GM23338 (cell line): ENCODE data around the gene COP1. TPM values are rescaled to one million over a fixed set of nuclear protein-coding genes. Genes with fewer than 3 reads are reported as not detected.

Experiments
- ATAC-seq: fragments of 200-7000 bp; cut with Tn5 transposase; 3 replicates; pipeline ENCODE4 v1.9.1; 2020
- DNase-seq: peaks from one replicate; pipeline ENCODE4 v3.0.0-alpha.2; 2015; ENCODE audit warnings: low spot score
- H2AFZ ChIP-seq: fragments of 200-600 bp; sonication (generic); 2 replicates; pipeline ENCODE4 v1.8.0; 2016; ENCODE audit warnings: antibody characterized with exemption, mild to moderate bottlenecking, moderate library complexity
- H3F3A ChIP-seq: fragments of 200-600 bp; sonication (generic); replicated peaks from 2 replicates; pipeline ENCODE4 v1.8.0; 2017; ENCODE audit warnings: antibody characterized with exemption, mixed run types, low read depth
- H3K27ac ChIP-seq: fragments of 200-600 bp; sonication (generic); 2 replicates; pipeline ENCODE4 v1.6.1; 2016; ENCODE audit warnings: low read depth
- H3K27me3 ChIP-seq: fragments of 200-600 bp; sonication (generic); 2 replicates; pipeline ENCODE4 v1.8.0; 2016; ENCODE audit warnings: mild to moderate bottlenecking, mixed run types, moderate library complexity; ENCODE audit not compliant: insufficient read depth
- H3K36me3 ChIP-seq: fragments of 200-600 bp; sonication (generic); 2 replicates; pipeline ENCODE4 v1.8.0; 2016; ENCODE audit warnings: mild to moderate bottlenecking; ENCODE audit not compliant: insufficient read depth
- H3K4me1 ChIP-seq: fragments of 200-600 bp; sonication (generic); 2 replicates; pipeline ENCODE4 v1.8.0; 2016; ENCODE audit warnings: mild to moderate bottlenecking, moderate library complexity; ENCODE audit not compliant: insufficient read depth
- H3K4me2 ChIP-seq: fragments of 200-600 bp; sonication (generic); 2 replicates; pipeline ENCODE4 v1.7.1; 2017; ENCODE audit warnings: mixed run types
- H3K4me3 ChIP-seq: fragments of 200-600 bp; sonication (generic); 2 replicates; pipeline ENCODE4 v1.6.1; 2016; ENCODE audit warnings: mixed run types
- H3K79me2 ChIP-seq: fragments of 200-600 bp; sonication (generic); replicated peaks from 2 replicates; pipeline ENCODE4 v1.8.0; 2017; ENCODE audit warnings: mild to moderate bottlenecking; ENCODE audit not compliant: insufficient read depth
- H3K9me2 ChIP-seq: fragments of 200-600 bp; sonication (generic); 2 replicates; pipeline ENCODE4 v1.8.0; 2017; ENCODE audit not compliant: insufficient read depth
- H4K20me1 ChIP-seq: fragments of 200-600 bp; sonication (generic); replicated peaks from 2 replicates; pipeline ENCODE4 v1.8.0; 2017; ENCODE audit warnings: mild to moderate bottlenecking; ENCODE audit not compliant: insufficient read depth
- H3K27ac Mint-ChIP-seq: 2 replicates; pipeline ENCODE4 v1.8.0; 2020; ENCODE audit warnings: inconsistent platforms, mild to moderate bottlenecking, moderate library complexity, mixed read lengths
- H3K27me3 Mint-ChIP-seq: 3 replicates; pipeline ENCODE4 v1.8.0; 2022; ENCODE audit warnings: low read depth, mild to moderate bottlenecking, moderate library complexity, mixed read lengths, inconsistent platforms; ENCODE audit not compliant: insufficient read depth, poor library complexity
- H3K36me3 Mint-ChIP-seq: 3 replicates; pipeline ENCODE4 v1.8.0; 2021; ENCODE audit warnings: low read depth, mild to moderate bottlenecking, inconsistent platforms, moderate library complexity, mixed read lengths
- H3K4me1 Mint-ChIP-seq: 3 replicates; pipeline ENCODE4 v1.8.0; 2020; ENCODE audit warnings: mild to moderate bottlenecking, inconsistent platforms, mixed read lengths
- H3K4me3 Mint-ChIP-seq: 3 replicates; pipeline ENCODE4 v1.8.0; 2021; ENCODE audit warnings: moderate library complexity, mild to moderate bottlenecking, inconsistent platforms, mixed read lengths
- H3K9me3 Mint-ChIP-seq: 3 replicates; pipeline ENCODE4 v1.8.0; 2020; ENCODE audit warnings: moderate library complexity, mild to moderate bottlenecking, inconsistent platforms, mixed read lengths
- CREB1 ChIP-seq: fragments of 250-450 bp; sonication (Bioruptor Pico); IDR thresholded peaks from 2 replicates; pipeline ENCODE4 v1.5.0; 2020; ENCODE audit warnings: low read depth, mild to moderate bottlenecking, moderate library complexity
- CTCF ChIP-seq, 2 experiments: fragments of 200-600 bp in 1 of 2; sonication (generic) in 1 of 2; conservative IDR thresholded peaks; 2 replicates each; pipeline versions ENCODE4 v1.5.1 to v1.6.1; 2016 to 2017; ENCODE audit warnings: antibody characterized with exemption in 2 of 2, low read depth in 2 of 2, mild to moderate bottlenecking in 2 of 2, moderate library complexity in 1 of 2
- ETS1 ChIP-seq: IDR thresholded peaks from 2 replicates; pipeline ENCODE4 v1.6.1; 2016; ENCODE audit warnings: antibody characterized with exemption
- EZH2 ChIP-seq: fragments of 200-600 bp; sonication (generic); IDR thresholded peaks from one replicate; pipeline ENCODE4 v1.8.0; 2017; ENCODE audit warnings: antibody characterized with exemption, mild to moderate bottlenecking, low read depth; ENCODE audit not compliant: unreplicated experiment
- JUNB ChIP-seq: IDR thresholded peaks from one replicate; pipeline ENCODE4 v1.6.1; 2016; ENCODE audit warnings: antibody characterized with exemption; ENCODE audit not compliant: unreplicated experiment
- REST ChIP-seq: IDR thresholded peaks from one replicate; pipeline ENCODE4 v1.6.1; 2018; ENCODE audit warnings: antibody characterized with exemption; ENCODE audit not compliant: unreplicated experiment
- STAT1 ChIP-seq: IDR thresholded peaks from one replicate; pipeline ENCODE4 v1.6.1; 2016; ENCODE audit warnings: antibody characterized with exemption; ENCODE audit not compliant: unreplicated experiment
- ZNF114 ChIP-seq: fragments of 250-450 bp; sonication (Bioruptor Pico); IDR thresholded peaks from 2 replicates; pipeline ENCODE4 v1.5.0; 2020; ENCODE audit warnings: mild to moderate bottlenecking, moderate library complexity
- ZNF331 ChIP-seq: fragments of 250-450 bp; sonication (Bioruptor Pico); IDR thresholded peaks from 2 replicates; pipeline ENCODE4 v1.5.0; 2020; ENCODE audit warnings: low read depth, mild to moderate bottlenecking, moderate library complexity
- polyA plus RNA-seq: library from polyadenylated mRNA; unstranded; fragments of >200 nt; fragmentation: Nextera tagmentation; extraction: Ambion mirVana; gene quantifications from 2 replicates; pipeline ENCODE4 v1.2.1, GENCODE V29; 2016
- total RNA-seq: library from RNA; depleted of rRNA; stranded (reverse); fragments of >200 nt; shearing (Covaris generic); gene quantifications from 2 replicates; pipeline ENCODE4 v1.2.3, GENCODE V29; 2014

Gene COP1
- total and polyA plus RNA-seq, 2 experiments from 2014 or later: 54.0 to 54.9 TPM

- no peak for TF ChIP-seq REST
- no peak for TF ChIP-seq ETS1
- no peak for TF ChIP-seq STAT1
- no peak for TF ChIP-seq ZNF114
- TF ChIP-seq EZH2: no peak
- no peak for TF ChIP-seq JUNB
These were observed 14.1 kb downstream of the COP1 start (continued) for GRCh38 chr1:176193023-176193422.

GRCh38 chr1:176188604-176189003, 18.5 kb downstream of the COP1 start:
- Histone ChIP-seq H3F3A (no peaks in the 10 kb centered on the region), H3K4me2 (no peak overlapping the region), H3K9me2 (no peaks in the 10 kb centered on the region), H2AFZ (no peak overlapping the region), H3K27me3 (no peaks in the 10 kb centered on the region), H3K79me2 (peaks cover 99% of the 10 kb centered on the region), H3K27ac (no peak overlapping the region), H3K36me3 (no peaks in the 10 kb centered on the region), H3K4me3 (no peak overlapping the region), H4K20me1 (peaks cover 33% of the 10 kb centered on the region), H3K4me1 (peaks cover 20% of the 10 kb centered on the region)
- Mint-ChIP-seq H3K36me3 (no peaks in the 10 kb centered on the region), H3K27me3 (no peaks in the 10 kb centered on the region), H3K9me3 (no peaks in the 10 kb centered on the region), H3K4me3 (no peak overlapping the region), H3K4me1 (peaks cover 43% of the 10 kb centered on the region), H3K27ac (peak overlapping the region; percentile 74)
- DNase-seq (peak; percentile 20), ATAC-seq (peak; percentile 54)
- no peak for TF ChIP-seq JUNB
- TF ChIP-seq EZH2: no peak

GRCh38 chr1:176187001-176187400, 20.1 kb downstream of the COP1 start:
- H3K4me1 Mint-ChIP-seq: peaks cover 38% of the 10 kb centered on the region
- H4K20me1 ChIP-seq: peaks cover 27% of the 10 kb centered on the region
- no peaks in the 10 kb centered on the region for H3K36me3 ChIP-seq
- H3K79me2 ChIP-seq: peaks cover 95% of the 10 kb centered on the region
- no peak overlapping the region for H3K4me2 ChIP-seq
- H3F3A ChIP-seq: no peaks in the 10 kb centered on the region
- no peak overlapping the region for H3K27ac ChIP-seq
- H3K9me3 Mint-ChIP-seq: no peaks in the 10 kb centered on the region
- H3K36me3 Mint-ChIP-seq: 0 out of 3 replicates have a peak, but pooled peaks cover 3% of the 10 kb centered on the region
- DNase-seq (no peak), ATAC-seq (no peak)
- H3K4me3 Mint-ChIP-seq: no peak overlapping the region
- no peak overlapping the region for H3K4me3 ChIP-seq
- H3K4me1 ChIP-seq: peaks cover 20% of the 10 kb centered on the region
- no peaks in the 10 kb centered on the region for H3K9me2 ChIP-seq
- no peaks in the 10 kb centered on the region for H3K27me3 ChIP-seq
- H2AFZ ChIP-seq: no peak overlapping the region
- no peaks in the 10 kb centered on the region for H3K27me3 Mint-ChIP-seq
- H3K27ac Mint-ChIP-seq: no peak overlapping the region
- TF ChIP-seq CTCF (conservative IDR thresholded peaks at IDR 0.05; ENCODE audit: low read depth in 2 of 2) (no peak), ETS1 (no peak), ZNF331 (no peak), CREB1 (no peak), EZH2 (no peak), JUNB (no peak), ZNF114 (no peak), STAT1 (no peak)
